Measurements from ENCODE around the gene MTERF4.

Gene MTERF4

DNA sequence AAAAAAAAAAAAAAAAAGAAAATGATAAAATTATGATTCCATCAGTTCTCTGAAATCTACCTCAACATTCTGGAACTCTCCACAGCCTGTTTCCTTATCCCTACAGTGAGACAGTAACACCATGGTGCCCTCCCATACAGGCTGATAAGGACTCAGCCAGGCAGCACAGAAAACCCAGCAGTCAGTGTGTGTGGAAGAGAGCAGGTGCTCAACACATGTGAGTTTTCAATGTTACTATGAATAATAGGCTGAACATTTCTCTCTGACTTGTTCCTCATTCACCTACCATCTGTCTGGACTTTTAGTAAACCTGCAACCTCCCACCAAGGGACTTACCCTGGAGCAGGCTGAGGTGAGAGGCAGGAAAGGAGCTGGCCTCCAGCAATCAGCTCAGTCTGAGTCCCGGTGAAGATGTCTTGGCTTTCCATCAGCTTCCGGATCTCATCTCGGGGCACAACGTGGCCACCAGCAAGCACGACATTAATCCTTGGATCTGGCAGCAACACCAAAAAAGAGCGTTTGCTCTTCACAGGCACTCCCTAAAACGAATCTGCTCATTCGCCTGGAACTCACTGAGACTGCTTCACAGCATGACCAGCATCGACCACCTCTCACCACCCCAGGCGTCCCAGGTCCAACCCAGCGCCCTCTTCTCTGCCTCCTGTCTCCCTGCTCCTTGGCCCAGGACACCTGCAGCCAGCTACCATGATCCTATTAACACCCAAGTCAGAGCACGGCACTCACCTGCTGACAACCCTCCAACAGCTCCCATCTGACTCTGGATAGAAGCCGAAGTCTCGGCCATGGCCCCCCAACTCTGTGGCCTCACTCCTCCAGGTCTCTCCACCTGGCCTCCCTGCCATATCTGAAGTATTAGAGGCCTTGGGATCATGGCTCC is 30.7 kb upstream of the MTERF4 start:
- Histone ChIP-seq H3K4me3 (ENCODE audit: low read depth, low read length) (no peak overlapping the region), H3K9me3 (ENCODE audit: control insufficient read depth, insufficient read depth, low read depth, low read length) (no peaks in the 10 kb centered on the region), H3K27ac (ENCODE audit: low read depth, low read length) (no peak overlapping the region), H3K36me3 (ENCODE audit: control insufficient read depth, insufficient read depth, low read length) (peaks cover 59% of the 10 kb centered on the region), H3K27me3 (ENCODE audit: control insufficient read depth, insufficient read depth, low read length) (no peaks in the 10 kb centered on the region), H3K9ac (ENCODE audit: low read length) (no peak overlapping the region), H3K4me1 (ENCODE audit: control insufficient read depth, insufficient read depth, low read length) (no peaks in the 10 kb centered on the region)

DNA sequence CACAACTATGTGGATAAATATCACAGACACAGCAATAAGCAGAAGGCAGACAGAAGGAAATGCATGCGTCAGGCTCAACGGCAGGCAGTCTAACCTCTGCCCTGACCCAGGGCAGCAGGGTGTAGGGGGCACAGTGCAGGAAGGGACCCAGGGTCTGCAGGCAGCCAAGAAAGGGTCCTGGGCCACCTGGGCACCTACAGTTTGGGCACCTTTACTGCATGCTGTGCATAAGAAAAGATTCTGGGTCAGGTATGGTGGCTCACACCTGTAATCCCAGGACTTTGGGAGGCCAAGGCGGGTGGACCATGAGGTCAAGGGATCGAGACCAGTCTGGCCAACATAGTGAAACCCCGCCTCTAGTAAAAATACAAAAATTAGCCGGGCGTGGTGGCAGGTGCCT is 29.4 kb upstream of the MTERF4 start:
- H3K9me3 ChIP-seq (ENCODE audit: control insufficient read depth, insufficient read depth, low read depth, low read length), result no peaks in the 10 kb centered on the region
- no peaks in the 10 kb centered on the region for H3K4me1 ChIP-seq (ENCODE audit: control insufficient read depth, insufficient read depth, low read length)
- peaks cover 54% of the 10 kb centered on the region for H3K36me3 ChIP-seq (ENCODE audit: control insufficient read depth, insufficient read depth, low read length)
- no peaks in the 10 kb centered on the region for H3K27me3 ChIP-seq (ENCODE audit: control insufficient read depth, insufficient read depth, low read length)
- H3K4me3 ChIP-seq (ENCODE audit: low read depth, low read length), result no peak overlapping the region
- H3K9ac ChIP-seq (ENCODE audit: low read length), result no peak overlapping the region
- H3K27ac ChIP-seq (ENCODE audit: low read depth, low read length), result no peak overlapping the region

DNA sequence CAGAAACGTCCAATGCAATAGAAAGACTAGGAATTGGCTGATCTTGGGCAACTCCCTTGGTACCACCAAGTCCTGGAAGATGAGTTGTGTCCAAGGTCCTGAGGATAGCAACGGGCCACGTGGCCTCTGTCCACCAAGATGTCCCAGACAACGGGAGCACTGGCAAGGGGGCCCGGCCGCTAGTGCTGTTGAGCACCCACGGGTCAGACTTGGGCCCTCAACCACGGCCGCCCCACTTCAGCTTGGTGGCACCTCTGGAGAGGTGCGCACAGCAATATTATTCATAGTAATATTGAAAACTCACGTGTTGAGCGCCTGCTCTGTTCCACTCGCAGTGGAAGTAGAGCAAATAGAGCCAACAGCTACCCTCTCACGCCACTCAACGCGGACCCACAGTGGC is 28.2 kb upstream of the MTERF4 start:
- Histone ChIP-seq H3K4me1 (ENCODE audit: control insufficient read depth, insufficient read depth, low read length) (no peaks in the 10 kb centered on the region), H3K9ac (ENCODE audit: low read length) (no peak overlapping the region), H3K27me3 (ENCODE audit: control insufficient read depth, insufficient read depth, low read length) (no peaks in the 10 kb centered on the region), H3K36me3 (ENCODE audit: control insufficient read depth, insufficient read depth, low read length) (peaks cover 53% of the 10 kb centered on the region), H3K4me3 (ENCODE audit: low read depth, low read length) (no peak overlapping the region), H3K27ac (ENCODE audit: low read depth, low read length) (no peak overlapping the region), H3K9me3 (ENCODE audit: control insufficient read depth, insufficient read depth, low read depth, low read length) (no peaks in the 10 kb centered on the region)

DNA sequence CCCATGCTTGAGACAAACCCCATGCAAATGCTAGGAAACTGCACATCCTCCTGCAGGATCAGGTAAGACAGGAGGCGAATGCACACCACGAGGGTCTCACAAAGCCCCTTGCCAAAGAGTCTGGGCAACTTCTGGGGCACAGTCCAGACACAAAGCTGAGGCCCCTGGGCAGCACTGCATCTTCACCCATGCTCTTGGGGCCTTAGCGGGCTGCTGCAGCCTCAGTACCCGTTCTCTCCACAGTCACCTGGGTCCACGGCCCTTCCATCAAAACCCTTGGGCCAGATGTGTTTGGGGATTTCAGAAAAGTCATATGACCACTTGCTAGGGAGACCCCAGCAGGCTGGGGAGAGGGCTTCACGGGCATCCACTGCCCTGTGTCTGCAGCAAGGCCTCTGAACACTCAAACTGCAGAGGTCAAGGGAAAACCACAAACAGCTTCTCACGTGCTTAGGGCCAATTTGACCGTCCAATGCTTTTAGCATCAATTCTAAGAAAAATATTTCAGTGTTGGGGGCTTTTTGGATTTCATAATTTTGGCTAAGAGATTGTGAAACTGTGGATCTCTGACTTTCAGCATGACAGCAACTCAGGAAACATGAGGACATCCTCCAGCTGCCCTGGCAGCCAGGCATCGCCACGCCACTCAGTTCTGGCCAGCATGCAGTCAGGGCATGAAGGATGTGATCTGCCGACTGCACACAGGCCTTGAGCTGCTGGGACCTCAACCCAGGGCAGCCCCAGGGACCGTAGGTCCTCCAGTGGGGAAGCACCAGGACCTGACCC is 27.2 kb upstream of the MTERF4 start:
- Histone ChIP-seq H3K27me3 (ENCODE audit: control insufficient read depth, insufficient read depth, low read length) (no peaks in the 10 kb centered on the region), H3K36me3 (ENCODE audit: control insufficient read depth, insufficient read depth, low read length) (peaks cover 48% of the 10 kb centered on the region)

DNA sequence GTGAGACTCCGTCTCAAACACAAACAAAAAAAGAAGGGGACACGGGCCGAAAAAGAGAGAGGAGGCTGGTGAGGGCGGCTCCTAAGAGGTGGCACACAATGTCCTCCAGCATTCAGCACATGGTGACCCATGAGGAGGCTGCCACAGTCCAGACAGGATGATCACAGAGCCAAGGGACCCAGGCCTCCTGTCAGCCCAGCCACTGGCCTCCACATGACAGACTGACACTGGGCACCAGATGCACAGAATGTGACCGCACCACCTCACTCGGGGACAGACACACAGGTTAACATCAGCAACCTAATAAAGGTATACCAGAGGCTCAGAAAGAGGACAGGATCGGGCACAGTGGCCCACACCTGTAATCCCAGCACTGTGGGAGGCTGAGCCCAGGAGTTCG is 26.2 kb upstream of the MTERF4 start:
- Histone ChIP-seq H3K27ac (ENCODE audit: low read depth, low read length) (no peak overlapping the region), H3K27me3 (ENCODE audit: control insufficient read depth, insufficient read depth, low read length) (no peaks in the 10 kb centered on the region), H3K4me1 (ENCODE audit: control insufficient read depth, insufficient read depth, low read length) (no peaks in the 10 kb centered on the region), H3K36me3 (ENCODE audit: control insufficient read depth, insufficient read depth, low read length) (peaks cover 53% of the 10 kb centered on the region), H3K4me3 (ENCODE audit: low read depth, low read length) (no peak overlapping the region), H3K9me3 (ENCODE audit: control insufficient read depth, insufficient read depth, low read depth, low read length) (no peaks in the 10 kb centered on the region), H3K9ac (ENCODE audit: low read length) (no peak overlapping the region)

More for the DNA sequence above, 27.2 kb upstream of the MTERF4 start:
- H3K4me1 ChIP-seq (ENCODE audit: control insufficient read depth, insufficient read depth, low read length), result no peaks in the 10 kb centered on the region
- H3K27ac ChIP-seq (ENCODE audit: low read depth, low read length), result no peak overlapping the region
- H3K9ac ChIP-seq (ENCODE audit: low read length), result no peak overlapping the region
- H3K4me3 ChIP-seq (ENCODE audit: low read depth, low read length), result no peak overlapping the region
- no peaks in the 10 kb centered on the region for H3K9me3 ChIP-seq (ENCODE audit: control insufficient read depth, insufficient read depth, low read depth, low read length)

DNA sequence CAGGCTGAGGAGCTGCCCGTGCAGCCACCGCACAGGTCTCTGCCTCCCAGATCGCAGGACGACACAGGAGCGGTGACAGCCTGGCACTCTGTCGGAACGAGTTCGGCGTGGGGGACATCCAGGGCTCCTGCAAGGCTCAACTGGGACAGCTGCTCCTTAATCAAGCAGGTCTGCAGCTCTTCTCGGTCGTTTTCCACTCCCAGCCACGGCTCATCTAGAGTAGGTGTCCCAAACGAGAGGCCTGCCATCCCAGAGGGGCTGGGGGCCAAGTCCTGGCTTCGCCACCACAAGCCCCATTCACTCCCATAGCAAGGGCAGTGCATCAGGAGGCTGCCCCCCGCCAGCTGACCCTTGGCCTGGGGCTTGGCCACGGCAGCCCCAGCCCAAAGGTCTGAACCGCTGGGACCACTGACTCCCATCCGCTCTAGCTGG is 24.7 kb upstream of the MTERF4 start:
- Histone ChIP-seq H3K4me3 (ENCODE audit: low read depth, low read length) (no peak overlapping the region), H3K36me3 (ENCODE audit: control insufficient read depth, insufficient read depth, low read length) (peaks cover 54% of the 10 kb centered on the region), H3K4me1 (ENCODE audit: control insufficient read depth, insufficient read depth, low read length) (no peaks in the 10 kb centered on the region)

DNA sequence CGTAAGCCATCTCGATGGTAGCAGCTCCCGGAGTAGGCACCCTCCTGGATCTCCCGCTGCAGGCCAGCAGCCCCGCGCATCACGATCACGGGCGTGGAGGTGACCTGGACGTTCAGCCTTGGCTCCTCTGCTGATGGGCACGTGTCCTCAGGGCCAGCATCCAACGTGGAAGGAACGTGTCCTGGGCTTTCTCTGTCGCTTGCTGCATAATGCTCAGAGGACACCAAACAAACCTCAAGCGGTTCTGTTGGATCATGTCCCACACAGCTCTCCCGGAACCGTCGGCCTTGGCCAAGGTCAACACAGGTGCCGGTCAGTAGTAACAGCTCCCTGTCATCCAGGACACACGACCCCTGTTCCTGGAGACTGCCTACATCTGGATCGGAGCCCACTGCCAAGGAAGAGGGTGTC is 24.1 kb upstream of the MTERF4 start:
- Histone ChIP-seq H3K9ac (ENCODE audit: low read length) (no peak overlapping the region), H3K4me3 (ENCODE audit: low read depth, low read length) (no peak overlapping the region), H3K36me3 (ENCODE audit: control insufficient read depth, insufficient read depth, low read length) (peaks cover 57% of the 10 kb centered on the region), H3K4me1 (ENCODE audit: control insufficient read depth, insufficient read depth, low read length) (no peaks in the 10 kb centered on the region), H3K27me3 (ENCODE audit: control insufficient read depth, insufficient read depth, low read length) (no peaks in the 10 kb centered on the region), H3K9me3 (ENCODE audit: control insufficient read depth, insufficient read depth, low read depth, low read length) (no peaks in the 10 kb centered on the region), H3K27ac (ENCODE audit: low read depth, low read length) (no peak overlapping the region)

More for the DNA sequence above, 24.7 kb upstream of the MTERF4 start:
- Histone ChIP-seq H3K9me3 (ENCODE audit: control insufficient read depth, insufficient read depth, low read depth, low read length) (no peaks in the 10 kb centered on the region), H3K27me3 (ENCODE audit: control insufficient read depth, insufficient read depth, low read length) (no peaks in the 10 kb centered on the region), H3K9ac (ENCODE audit: low read length) (no peak overlapping the region), H3K27ac (ENCODE audit: low read depth, low read length) (no peak overlapping the region)

DNA sequence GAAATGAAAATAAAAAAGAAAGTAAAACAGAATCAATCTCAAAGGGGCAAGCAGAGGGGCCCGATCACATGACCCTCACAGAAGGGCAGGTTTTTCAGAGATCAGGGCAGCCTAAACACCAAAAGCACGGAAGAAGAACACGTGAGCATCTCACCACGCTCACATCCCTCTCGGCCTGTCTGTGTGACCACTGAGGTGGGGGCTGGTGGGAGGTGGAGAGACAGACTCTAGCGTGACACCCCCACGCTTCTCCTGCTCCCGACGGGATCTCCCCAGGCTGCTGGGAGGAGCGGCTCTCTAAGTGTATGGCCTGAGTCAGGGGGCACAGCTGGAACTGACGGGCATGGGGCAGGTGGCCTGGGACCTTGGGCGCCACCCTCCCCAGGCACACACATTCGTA is 23.5 kb upstream of the MTERF4 start:
- peaks cover 60% of the 10 kb centered on the region for H3K36me3 ChIP-seq (ENCODE audit: control insufficient read depth, insufficient read depth, low read length)
- no peak overlapping the region for H3K9ac ChIP-seq (ENCODE audit: low read length)
- no peaks in the 10 kb centered on the region for H3K4me1 ChIP-seq (ENCODE audit: control insufficient read depth, insufficient read depth, low read length)
- H3K4me3 ChIP-seq (ENCODE audit: low read depth, low read length), result no peak overlapping the region
- no peaks in the 10 kb centered on the region for H3K27me3 ChIP-seq (ENCODE audit: control insufficient read depth, insufficient read depth, low read length)
- H3K9me3 ChIP-seq (ENCODE audit: control insufficient read depth, insufficient read depth, low read depth, low read length), result no peaks in the 10 kb centered on the region
- H3K27ac ChIP-seq (ENCODE audit: low read depth, low read length), result no peak overlapping the region

DNA sequence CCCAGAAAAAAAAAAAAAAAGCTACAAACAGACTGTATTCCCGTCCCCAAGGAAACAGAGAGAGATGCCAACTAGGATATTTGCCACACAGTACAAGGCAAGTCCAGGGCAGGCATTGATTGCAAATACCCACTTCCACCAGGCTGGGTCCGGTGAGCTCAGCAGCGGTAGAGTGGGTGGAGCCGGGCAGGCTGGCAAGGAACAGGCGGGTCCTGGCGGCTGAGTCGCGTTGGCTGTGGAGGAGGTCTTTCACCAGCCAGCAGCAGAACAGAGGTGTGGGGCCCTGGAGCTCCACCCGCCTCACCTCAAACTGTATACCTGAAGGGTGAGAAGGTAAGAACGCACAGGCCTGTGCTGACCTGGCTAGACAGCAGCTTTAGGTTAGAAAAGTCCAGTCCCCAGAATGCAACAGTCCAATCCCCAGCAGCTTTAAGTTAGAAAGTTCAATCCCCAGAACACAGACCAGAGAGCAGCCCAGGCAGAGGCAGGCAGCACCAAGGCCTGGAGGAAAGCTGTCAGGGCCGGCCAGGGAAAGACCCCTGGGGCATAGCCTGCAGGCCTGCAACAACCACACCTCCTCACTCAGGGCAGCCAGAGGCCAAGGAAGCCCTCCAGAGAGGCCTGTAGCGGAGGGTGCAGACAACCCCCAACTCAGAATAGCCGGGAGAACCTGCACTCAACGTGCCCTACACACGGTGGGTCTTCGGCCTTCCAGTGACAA is 21.9 kb upstream of the MTERF4 start:
- Histone ChIP-seq H3K4me3 (ENCODE audit: low read depth, low read length) (no peak overlapping the region), H3K36me3 (ENCODE audit: control insufficient read depth, insufficient read depth, low read length) (peaks cover 53% of the 10 kb centered on the region), H3K9ac (ENCODE audit: low read length) (no peak overlapping the region), H3K4me1 (ENCODE audit: control insufficient read depth, insufficient read depth, low read length) (no peaks in the 10 kb centered on the region), H3K9me3 (ENCODE audit: control insufficient read depth, insufficient read depth, low read depth, low read length) (no peaks in the 10 kb centered on the region), H3K27ac (ENCODE audit: low read depth, low read length) (no peak overlapping the region), H3K27me3 (ENCODE audit: control insufficient read depth, insufficient read depth, low read length) (no peaks in the 10 kb centered on the region)

DNA sequence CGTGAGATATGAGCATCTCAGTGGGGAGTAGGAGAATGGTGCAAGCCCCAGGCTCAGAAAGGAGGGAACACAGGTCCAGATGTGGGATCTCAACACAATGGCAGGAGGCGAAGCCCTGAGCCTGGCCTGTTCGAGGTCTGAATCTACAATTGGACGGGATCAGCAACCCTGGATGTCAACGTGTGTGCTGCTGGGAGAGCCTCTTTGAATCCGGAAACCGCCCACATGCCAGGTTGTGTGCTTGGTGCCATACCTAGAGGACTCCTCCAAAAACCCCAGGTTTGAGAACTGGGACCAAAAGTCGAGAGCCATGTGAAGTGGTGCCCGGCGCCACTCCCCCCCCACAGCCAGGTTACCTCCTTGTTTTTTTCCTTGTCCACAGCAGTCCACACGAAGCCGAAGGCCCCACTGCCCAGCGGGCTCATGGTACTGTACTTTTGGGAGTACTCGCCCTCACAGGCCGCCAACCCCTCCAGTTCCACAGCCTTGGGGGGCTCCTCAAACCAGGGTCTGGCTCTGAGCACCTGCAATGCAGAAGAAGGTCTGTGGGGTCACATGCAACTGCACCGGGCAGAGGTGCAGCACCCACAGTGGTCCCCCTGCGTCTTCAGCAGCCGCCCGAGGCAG is 20.4 kb upstream of the MTERF4 start:
- no peaks in the 10 kb centered on the region for H3K9me3 ChIP-seq (ENCODE audit: control insufficient read depth, insufficient read depth, low read depth, low read length)
- H3K27ac ChIP-seq (ENCODE audit: low read depth, low read length), result no peak overlapping the region
- H3K9ac ChIP-seq (ENCODE audit: low read length), result no peak overlapping the region
- H3K4me1 ChIP-seq (ENCODE audit: control insufficient read depth, insufficient read depth, low read length), result no peaks in the 10 kb centered on the region
- no peak overlapping the region for H3K4me3 ChIP-seq (ENCODE audit: low read depth, low read length)
- H3K36me3 ChIP-seq (ENCODE audit: control insufficient read depth, insufficient read depth, low read length), result peaks cover 53% of the 10 kb centered on the region
- H3K27me3 ChIP-seq (ENCODE audit: control insufficient read depth, insufficient read depth, low read length), result no peaks in the 10 kb centered on the region

Data from HUES6 (cell line).